Endothelial cell of umbilical vein (primary cell): Measurements from ENCODE around the gene CHRND.

ENCODE experiments used
- CTCF ChIP-seq, 2 donors: IDR thresholded peaks; 1 replicate in 1 of 2; 2 replicates in 1 of 2; pipeline ENCODE4 v1.5.1; 2011; ENCODE audit warnings: low read length in 2 of 2, mild to moderate bottlenecking in 2 of 2, moderate library complexity in 2 of 2, control low read depth in 1 of 2, inconsistent platforms in 1 of 2, low read depth in 1 of 2; ENCODE audit not compliant: insufficient read depth in 1 of 2; ENCODE audit errors: extremely low read depth in 1 of 2
- EZH2 ChIP-seq: IDR thresholded peaks from 2 replicates; pipeline ENCODE4 v1.6.1; 2012; ENCODE audit warnings: borderline replicate concordance, low read depth, mild to moderate bottlenecking, moderate library complexity, low read length, inconsistent platforms; ENCODE audit not compliant: severe bottlenecking
- FOS ChIP-seq: IDR thresholded peaks from 2 replicates; pipeline ENCODE4 v1.6.1; 2011; ENCODE audit warnings: mild to moderate bottlenecking, low read length, moderate library complexity, borderline replicate concordance; ENCODE audit not compliant: insufficient read depth
- GATA2 ChIP-seq: IDR thresholded peaks from 2 replicates; pipeline ENCODE4 v1.7.0; 2011; ENCODE audit warnings: low read depth, mild to moderate bottlenecking, moderate library complexity, mixed read lengths, low read length; ENCODE audit not compliant: insufficient read length, insufficient read depth
- JUN ChIP-seq: IDR thresholded peaks from 2 replicates; pipeline ENCODE4 v1.6.1; 2011; ENCODE audit warnings: borderline replicate concordance, low read depth; ENCODE audit not compliant: insufficient read length, insufficient read depth
- MYC ChIP-seq: IDR thresholded peaks from one replicate; pipeline ENCODE4 v1.6.1; 2011; ENCODE audit warnings: mild to moderate bottlenecking, low read depth, low read length
- POLR2A ChIP-seq: IDR thresholded peaks from 2 replicates; pipeline ENCODE4 v1.6.1; 2012; ENCODE audit warnings: low read depth, mild to moderate bottlenecking, control low read depth, low read length
- POLR2AphosphoS5 ChIP-seq: IDR thresholded peaks from 2 replicates; pipeline ENCODE4 v1.6.1; 2012; ENCODE audit warnings: low read depth, mild to moderate bottlenecking, control low read depth, low read length, moderate library complexity; ENCODE audit not compliant: insufficient read depth
- TF ChIP-seq, protein P1 (sequence below): IDR thresholded peaks from 2 replicates; pipeline ENCODE4 v1.6.1; 2011; ENCODE audit not compliant: insufficient read depth, insufficient read length

- TF ChIP-seq CTCF (IDR thresholded peaks at IDR 0.05; ENCODE audit: extremely low read depth in 1 of 2, insufficient read depth in 1 of 2, low read depth in 1 of 2, low read length in 2 of 2): no peak
- no peak for TF ChIP-seq POLR2AphosphoS5
- no peak for TF ChIP-seq JUN
- no peak for TF ChIP-seq EZH2
- TF ChIP-seq POLR2A: no peak
- no peak for TF ChIP-seq MYC
- TF ChIP-seq, protein P1, sequence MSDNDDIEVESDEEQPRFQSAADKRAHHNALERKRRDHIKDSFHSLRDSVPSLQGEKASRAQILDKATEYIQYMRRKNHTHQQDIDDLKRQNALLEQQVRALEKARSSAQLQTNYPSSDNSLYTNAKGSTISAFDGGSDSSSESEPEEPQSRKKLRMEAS: no peak
- TF ChIP-seq GATA2: no peak
- TF ChIP-seq FOS: no peak
Measured at GRCh38 chr2:232521098-232521497, 4.9 kb upstream of the CHRND start.
